ENCODE results near the gene FBN1.

Gene FBN1

DNA sequence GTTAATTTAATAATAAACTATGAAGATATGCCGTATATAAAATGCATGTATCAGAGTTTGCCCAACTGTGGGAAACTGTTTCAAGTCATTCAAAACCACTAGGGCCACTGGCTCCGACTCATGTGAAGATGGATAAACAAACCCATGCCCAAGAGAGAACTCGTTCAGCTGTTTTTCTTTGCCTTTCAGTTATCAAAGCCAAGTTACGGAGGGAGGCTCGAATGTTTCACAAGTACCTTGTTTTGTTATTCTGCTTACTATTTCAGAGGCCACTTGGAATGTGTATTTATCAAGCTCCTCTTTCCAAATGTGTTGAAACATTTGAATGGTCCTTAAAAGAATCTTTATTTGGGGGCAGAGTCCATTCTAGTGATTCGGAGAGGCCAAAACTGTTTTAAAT is 232.2 kb downstream of the FBN1 start:
- TF ChIP-seq, protein P1, sequence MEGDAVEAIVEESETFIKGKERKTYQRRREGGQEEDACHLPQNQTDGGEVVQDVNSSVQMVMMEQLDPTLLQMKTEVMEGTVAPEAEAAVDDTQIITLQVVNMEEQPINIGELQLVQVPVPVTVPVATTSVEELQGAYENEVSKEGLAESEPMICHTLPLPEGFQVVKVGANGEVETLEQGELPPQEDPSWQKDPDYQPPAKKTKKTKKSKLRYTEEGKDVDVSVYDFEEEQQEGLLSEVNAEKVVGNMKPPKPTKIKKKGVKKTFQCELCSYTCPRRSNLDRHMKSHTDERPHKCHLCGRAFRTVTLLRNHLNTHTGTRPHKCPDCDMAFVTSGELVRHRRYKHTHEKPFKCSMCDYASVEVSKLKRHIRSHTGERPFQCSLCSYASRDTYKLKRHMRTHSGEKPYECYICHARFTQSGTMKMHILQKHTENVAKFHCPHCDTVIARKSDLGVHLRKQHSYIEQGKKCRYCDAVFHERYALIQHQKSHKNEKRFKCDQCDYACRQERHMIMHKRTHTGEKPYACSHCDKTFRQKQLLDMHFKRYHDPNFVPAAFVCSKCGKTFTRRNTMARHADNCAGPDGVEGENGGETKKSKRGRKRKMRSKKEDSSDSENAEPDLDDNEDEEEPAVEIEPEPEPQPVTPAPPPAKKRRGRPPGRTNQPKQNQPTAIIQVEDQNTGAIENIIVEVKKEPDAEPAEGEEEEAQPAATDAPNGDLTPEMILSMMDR (IDR thresholded peaks at IDR 0.05; ENCODE audit: poor library complexity, severe bottlenecking), result no peak
- H3K4me1 ChIP-seq (ENCODE audit: insufficient read depth, poor library complexity, severe bottlenecking), result peaks cover 12% of the 10 kb centered on the region
- no peak overlapping the region for H3K4me3 ChIP-seq (ENCODE audit: severe bottlenecking)
- H3K9me3 ChIP-seq (ENCODE audit: severe bottlenecking), result no peaks in the 10 kb centered on the region
- 0 out of 2 replicates have a peak, but pooled peaks cover 4% of the 10 kb centered on the region for H3K36me3 ChIP-seq (ENCODE audit: low read depth)
- no peak for DNase-seq (ENCODE audit: low spot score)
- ATAC-seq (ENCODE audit: low read depth), result no peak
- H3K27ac ChIP-seq (ENCODE audit: poor library complexity, severe bottlenecking), result no peak overlapping the region
- no peaks in the 10 kb centered on the region for H3K27me3 ChIP-seq (ENCODE audit: insufficient read depth, poor library complexity, severe bottlenecking)

DNA sequence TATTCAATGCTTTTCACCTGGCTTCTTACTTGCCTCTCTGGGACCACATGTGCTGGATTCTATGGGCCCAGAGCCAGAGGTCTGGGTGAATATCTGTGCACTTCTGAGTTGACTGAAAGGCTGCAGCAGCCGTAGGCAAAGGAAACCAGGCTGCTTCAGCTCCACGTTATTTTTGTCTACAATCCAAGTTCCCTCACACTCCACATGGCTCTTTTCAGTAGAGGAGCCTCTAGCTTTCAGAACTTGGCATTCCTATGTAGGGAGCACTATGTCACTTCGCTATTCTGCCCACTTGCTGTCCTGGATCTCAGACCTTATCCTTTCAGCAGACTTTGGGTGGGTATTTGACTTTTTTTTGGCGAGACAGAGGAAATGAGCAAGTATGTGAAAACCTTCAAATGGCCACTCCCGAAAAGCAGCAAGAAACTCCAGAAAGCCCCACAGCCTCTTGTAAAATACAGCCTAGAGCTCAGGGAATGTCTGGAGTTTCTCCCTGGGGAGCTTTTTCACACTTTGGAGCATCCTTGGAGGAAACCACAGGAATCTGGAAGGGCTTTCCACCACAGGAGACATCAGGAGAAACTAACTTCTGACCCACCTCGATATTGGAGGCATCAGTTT is 233.4 kb downstream of the FBN1 start:
- Histone ChIP-seq H3K4me1 (ENCODE audit: insufficient read depth, poor library complexity, severe bottlenecking) (peaks cover 12% of the 10 kb centered on the region), H3K9me3 (ENCODE audit: severe bottlenecking) (no peaks in the 10 kb centered on the region), H3K27me3 (ENCODE audit: insufficient read depth, poor library complexity, severe bottlenecking) (no peaks in the 10 kb centered on the region), H3K36me3 (ENCODE audit: low read depth) (0 out of 2 replicates have a peak, but pooled peaks cover 4% of the 10 kb centered on the region), H3K27ac (ENCODE audit: poor library complexity, severe bottlenecking) (no peak overlapping the region), H3K4me3 (ENCODE audit: severe bottlenecking) (no peak overlapping the region)
- ATAC-seq (ENCODE audit: low read depth) (no peak), DNase-seq (ENCODE audit: low spot score) (no peak)
- TF ChIP-seq, protein P1 (IDR thresholded peaks at IDR 0.05; ENCODE audit: poor library complexity, severe bottlenecking), result no peak

DNA sequence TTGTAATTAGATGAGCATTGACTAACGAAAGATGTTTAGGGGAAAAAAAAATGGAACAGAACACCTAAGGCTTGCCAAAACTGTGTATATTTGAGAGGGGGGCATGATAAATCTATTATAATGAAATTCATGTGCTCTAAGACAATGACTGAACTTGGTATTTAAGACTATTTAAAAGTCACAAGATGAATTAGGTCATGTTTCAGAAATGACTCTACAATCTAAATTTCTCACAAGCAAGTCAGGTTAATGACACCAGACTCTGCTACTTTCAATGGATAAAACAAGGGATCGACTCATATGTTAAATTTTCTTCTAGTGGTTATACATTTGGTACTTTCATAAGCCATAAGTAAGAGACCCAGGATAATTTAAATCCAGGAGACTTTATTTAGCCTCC is 235.9 kb downstream of the FBN1 start:
- H3K9me3 ChIP-seq (ENCODE audit: severe bottlenecking), result no peaks in the 10 kb centered on the region
- TF ChIP-seq, protein P1 (IDR thresholded peaks at IDR 0.05; ENCODE audit: poor library complexity, severe bottlenecking), result no peak
- no peak for ATAC-seq (ENCODE audit: low read depth)
- no peak overlapping the region for H3K27ac ChIP-seq (ENCODE audit: poor library complexity, severe bottlenecking)
- H3K36me3 ChIP-seq (ENCODE audit: low read depth), result 0 out of 2 replicates have a peak, but pooled peaks cover 4% of the 10 kb centered on the region
- H3K27me3 ChIP-seq (ENCODE audit: insufficient read depth, poor library complexity, severe bottlenecking), result no peaks in the 10 kb centered on the region
- DNase-seq (ENCODE audit: low spot score), result no peak
- no peak overlapping the region for H3K4me3 ChIP-seq (ENCODE audit: severe bottlenecking)
- peaks cover 2% of the 10 kb centered on the region for H3K4me1 ChIP-seq (ENCODE audit: insufficient read depth, poor library complexity, severe bottlenecking)

DNA sequence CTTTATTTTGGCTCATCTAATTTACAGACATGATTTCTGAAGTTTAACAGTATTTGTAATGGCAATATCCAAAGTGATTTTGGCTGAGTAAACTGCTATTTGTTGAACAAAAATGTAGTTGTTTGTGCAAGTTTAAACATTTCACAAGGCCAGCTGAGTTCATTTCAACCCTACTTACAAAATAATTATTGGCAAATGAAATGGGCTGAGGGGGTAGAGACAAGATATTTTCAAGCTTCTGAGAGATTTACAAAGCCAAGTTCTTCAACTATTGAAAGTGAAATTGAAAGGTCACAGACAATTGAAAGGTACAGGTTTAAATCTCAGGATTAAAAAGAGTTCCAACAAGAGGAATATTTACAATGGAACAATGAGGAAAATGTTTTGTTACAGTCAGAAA is 237.2 kb downstream of the FBN1 start:
- no peak overlapping the region for H3K27ac ChIP-seq (ENCODE audit: poor library complexity, severe bottlenecking)
- H3K4me3 ChIP-seq (ENCODE audit: severe bottlenecking), result no peak overlapping the region
- DNase-seq (ENCODE audit: low spot score) (no peak), ATAC-seq (ENCODE audit: low read depth) (no peak)
- TF ChIP-seq, protein P1 (IDR thresholded peaks at IDR 0.05; ENCODE audit: poor library complexity, severe bottlenecking), result no peak
- 0 out of 2 replicates have a peak, but pooled peaks cover 4% of the 10 kb centered on the region for H3K36me3 ChIP-seq (ENCODE audit: low read depth)
- no peaks in the 10 kb centered on the region for H3K4me1 ChIP-seq (ENCODE audit: insufficient read depth, poor library complexity, severe bottlenecking)
- no peaks in the 10 kb centered on the region for H3K27me3 ChIP-seq (ENCODE audit: insufficient read depth, poor library complexity, severe bottlenecking)
- H3K9me3 ChIP-seq (ENCODE audit: severe bottlenecking), result no peaks in the 10 kb centered on the region

DNA sequence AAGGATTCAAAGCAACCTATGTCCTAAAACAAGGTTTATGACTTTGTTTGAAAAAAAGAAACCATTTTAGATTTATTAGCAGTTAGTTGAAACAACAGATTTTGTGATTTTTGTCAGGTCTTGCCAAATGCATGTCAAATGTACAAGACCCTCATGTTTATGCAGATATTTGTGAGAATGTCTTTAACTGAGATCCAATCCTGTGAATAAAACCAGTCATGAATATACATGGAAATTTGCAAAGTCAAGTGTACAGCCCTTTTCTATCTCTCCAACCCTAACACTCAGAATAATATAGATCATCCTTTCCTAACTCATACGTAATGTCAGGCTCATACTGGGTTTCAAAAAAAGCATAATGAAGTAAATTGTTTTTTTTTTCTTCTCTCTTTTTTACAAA is 237.9 kb downstream of the FBN1 start:
- no peaks in the 10 kb centered on the region for H3K4me1 ChIP-seq (ENCODE audit: insufficient read depth, poor library complexity, severe bottlenecking)
- no peak for DNase-seq (ENCODE audit: low spot score)
- no peak overlapping the region for H3K4me3 ChIP-seq (ENCODE audit: severe bottlenecking)
- no peaks in the 10 kb centered on the region for H3K27me3 ChIP-seq (ENCODE audit: insufficient read depth, poor library complexity, severe bottlenecking)
- H3K9me3 ChIP-seq (ENCODE audit: severe bottlenecking), result no peaks in the 10 kb centered on the region
- ATAC-seq (ENCODE audit: low read depth), result no peak
- H3K36me3 ChIP-seq (ENCODE audit: low read depth), result 0 out of 2 replicates have a peak, but pooled peaks cover 4% of the 10 kb centered on the region
- TF ChIP-seq, protein P1 (IDR thresholded peaks at IDR 0.05; ENCODE audit: poor library complexity, severe bottlenecking), result no peak
- no peak overlapping the region for H3K27ac ChIP-seq (ENCODE audit: poor library complexity, severe bottlenecking)
